Adrenal gland (tissue), 5 donors: ENCODE data around the gene PNPO.

Experiments
- POLR2A ChIP-seq, 2 donors: fragments of 450-650 bp; IDR thresholded peaks; one replicate each; pipeline ENCODE4 v1.6.1; 2017; ENCODE audit warnings: antibody characterized with exemption in 2 of 2, mild to moderate bottlenecking in 2 of 2, moderate library complexity in 1 of 2
- TF ChIP-seq, protein P1 (sequence below), 6 experiments: fragments of 450-650 bp in 4 of 6; fragments of 200-600 bp in 2 of 6; sonication (generic) in 1 of 6; IDR thresholded peaks; 1 replicate in 5 of 6; 2 replicates in 1 of 6; pipeline versions ENCODE4 v1.5.1 to v1.8.0; 2016 to 2021; ENCODE audit warnings: antibody characterized with exemption in 6 of 6, mild to moderate bottlenecking in 2 of 6, moderate library complexity in 1 of 6
- donor health status: DM: no; HTN: no; CAD: no.

DNA sequence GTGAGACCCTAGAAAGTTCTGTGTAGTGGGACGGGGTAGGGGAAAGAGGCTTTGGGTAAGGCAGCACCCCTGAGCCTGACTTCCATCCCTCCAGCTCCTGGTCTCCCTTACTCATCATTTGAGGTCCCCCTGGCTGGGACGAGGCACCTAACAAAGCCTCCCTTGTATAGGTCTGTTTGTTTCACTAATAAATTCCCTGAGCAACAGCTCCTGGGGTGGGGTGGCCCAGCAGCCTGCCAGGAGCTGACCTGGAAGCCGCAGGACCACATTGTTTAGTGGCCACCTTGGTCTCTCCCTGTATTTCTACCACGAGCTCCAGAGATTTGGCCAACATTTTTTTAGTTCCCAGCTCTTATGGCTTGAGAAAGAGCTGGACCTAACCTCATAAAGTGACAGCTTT, 9.1 kb downstream of the PNPO start:
- no peak for TF ChIP-seq POLR2A (IDR thresholded peaks at IDR 0.05)
- TF ChIP-seq, protein P1, sequence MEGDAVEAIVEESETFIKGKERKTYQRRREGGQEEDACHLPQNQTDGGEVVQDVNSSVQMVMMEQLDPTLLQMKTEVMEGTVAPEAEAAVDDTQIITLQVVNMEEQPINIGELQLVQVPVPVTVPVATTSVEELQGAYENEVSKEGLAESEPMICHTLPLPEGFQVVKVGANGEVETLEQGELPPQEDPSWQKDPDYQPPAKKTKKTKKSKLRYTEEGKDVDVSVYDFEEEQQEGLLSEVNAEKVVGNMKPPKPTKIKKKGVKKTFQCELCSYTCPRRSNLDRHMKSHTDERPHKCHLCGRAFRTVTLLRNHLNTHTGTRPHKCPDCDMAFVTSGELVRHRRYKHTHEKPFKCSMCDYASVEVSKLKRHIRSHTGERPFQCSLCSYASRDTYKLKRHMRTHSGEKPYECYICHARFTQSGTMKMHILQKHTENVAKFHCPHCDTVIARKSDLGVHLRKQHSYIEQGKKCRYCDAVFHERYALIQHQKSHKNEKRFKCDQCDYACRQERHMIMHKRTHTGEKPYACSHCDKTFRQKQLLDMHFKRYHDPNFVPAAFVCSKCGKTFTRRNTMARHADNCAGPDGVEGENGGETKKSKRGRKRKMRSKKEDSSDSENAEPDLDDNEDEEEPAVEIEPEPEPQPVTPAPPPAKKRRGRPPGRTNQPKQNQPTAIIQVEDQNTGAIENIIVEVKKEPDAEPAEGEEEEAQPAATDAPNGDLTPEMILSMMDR (IDR thresholded peaks at IDR 0.05) = no peak
